ENCODE data around the gene TEX11.
A peak's percentile ranks its signal among the peaks of the same experiment; 100 is the strongest.

Gene TEX11

DNA sequence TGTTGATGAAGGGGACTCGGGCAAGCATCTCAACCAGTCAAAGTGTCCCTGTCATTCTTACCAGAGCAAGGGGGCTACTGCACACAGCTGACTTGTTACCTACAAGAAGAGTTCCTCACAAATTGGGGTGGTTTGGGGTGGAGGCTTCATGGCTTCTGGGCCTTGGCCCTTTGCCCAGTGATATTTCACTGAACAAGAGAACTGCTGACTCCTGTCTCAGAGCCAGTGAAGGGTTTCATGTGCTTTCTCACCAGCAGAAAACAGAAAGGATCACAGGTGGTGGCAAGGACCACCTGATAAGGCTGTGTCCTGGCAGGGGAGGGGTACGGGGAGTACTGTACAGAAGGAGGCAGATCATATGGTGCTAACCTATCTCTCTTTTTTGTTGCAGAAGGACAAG, 410.4 kb downstream of the TEX11 start:
- DNase-seq = no peak

DNA sequence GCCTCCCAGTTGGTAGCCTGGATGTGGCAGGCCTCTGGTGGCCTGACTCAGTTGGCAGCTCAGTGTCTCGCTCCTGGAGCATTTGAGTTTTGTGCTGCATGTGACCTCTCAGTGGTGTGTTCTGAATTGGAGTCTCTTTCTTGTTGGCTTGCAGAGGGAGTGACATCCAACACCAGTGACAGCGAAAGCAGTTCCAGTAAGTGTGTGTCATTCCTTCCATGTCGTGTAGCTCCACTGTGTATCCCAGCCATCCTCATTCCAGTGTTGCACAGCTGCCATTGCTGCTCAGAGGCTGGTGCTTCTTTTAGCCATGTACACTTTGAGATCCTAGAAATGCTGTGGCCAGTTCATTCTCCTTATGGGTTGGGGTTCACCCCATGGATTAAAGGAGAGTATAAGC, 411.5 kb downstream of the TEX11 start:
- no peak for DNase-seq

DNA sequence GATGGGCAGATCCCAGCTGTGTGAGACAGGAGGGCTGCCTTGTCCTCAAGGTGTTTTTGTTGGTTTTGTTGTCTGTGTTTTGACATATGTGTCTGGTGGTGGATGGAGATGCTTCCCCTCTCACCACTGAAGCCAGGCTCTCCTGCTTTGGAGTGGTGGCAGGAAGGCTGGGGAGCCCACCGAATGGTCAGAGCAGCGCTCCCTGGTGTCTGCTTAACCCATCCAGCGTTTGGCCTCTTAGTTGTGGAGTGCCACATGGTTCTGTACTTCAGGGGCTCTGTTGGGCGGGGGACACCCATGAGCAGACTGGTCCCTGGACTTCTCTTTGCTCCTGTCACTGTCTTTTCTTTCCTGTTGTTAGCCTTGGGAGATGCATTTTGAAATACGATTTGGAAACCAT, 412.0 kb downstream of the TEX11 start:
- DNase-seq = no peak

DNA sequence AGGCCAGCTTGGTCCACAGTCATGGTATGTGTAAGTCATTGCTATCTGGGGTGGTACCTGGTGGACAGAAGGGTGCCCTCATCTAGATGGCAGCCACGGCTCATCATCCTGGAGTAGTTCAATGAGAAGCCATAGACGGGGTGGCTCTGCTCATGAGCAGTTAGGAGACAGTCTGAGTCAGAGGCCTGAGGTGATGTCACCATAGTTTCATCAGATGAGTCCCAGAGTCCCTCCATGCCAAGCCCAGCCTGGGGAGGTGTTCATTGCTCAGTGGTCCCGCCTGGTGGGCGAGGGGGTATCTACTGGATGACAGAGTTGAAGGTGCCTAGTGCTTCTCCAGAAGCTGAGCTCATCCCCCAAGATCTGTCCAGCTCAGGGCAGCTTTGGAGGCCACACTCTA, 414.1 kb downstream of the TEX11 start:
- DNase-seq = no peak

DNA sequence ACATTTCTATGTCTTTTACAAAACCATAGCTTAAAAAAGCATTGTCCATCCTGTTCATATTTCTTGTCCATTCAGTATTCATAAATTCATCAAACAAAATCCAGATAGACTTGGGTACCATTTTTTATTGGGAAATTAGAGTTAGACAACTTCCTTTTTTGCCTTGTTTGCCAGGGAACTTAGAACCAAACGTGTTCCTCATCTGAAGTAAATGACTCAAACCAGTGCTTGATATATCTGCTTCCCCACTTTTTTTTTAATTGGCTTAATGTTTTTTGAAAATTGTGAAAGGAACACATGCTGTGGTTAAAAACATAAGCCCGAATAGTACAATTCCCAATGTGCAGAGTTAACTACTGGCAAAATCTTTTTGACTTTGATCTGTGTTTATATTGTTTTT, 419.7 kb downstream of the TEX11 start:
- DNase-seq = no peak

DNA sequence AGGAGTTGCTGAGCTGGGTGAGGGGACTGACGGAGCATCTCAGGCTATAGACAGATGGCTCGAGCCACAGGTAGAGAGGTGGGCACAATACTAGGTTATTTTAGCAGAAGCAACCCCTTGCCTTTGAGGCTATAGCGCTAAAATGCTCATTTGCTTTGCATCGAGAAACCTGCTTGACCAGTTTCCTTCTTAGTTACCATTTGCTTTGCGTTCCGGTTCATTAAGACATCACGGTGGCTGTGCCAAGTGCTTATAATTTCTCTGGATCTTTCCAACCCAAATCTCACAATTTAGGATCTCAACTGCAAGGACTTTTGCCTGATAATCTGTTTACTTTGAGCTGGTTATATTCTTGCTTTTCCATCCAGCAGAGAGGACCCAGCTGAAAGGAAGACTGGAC, 423.0 kb downstream of the TEX11 start:
- DNase-seq = no peak

DNA sequence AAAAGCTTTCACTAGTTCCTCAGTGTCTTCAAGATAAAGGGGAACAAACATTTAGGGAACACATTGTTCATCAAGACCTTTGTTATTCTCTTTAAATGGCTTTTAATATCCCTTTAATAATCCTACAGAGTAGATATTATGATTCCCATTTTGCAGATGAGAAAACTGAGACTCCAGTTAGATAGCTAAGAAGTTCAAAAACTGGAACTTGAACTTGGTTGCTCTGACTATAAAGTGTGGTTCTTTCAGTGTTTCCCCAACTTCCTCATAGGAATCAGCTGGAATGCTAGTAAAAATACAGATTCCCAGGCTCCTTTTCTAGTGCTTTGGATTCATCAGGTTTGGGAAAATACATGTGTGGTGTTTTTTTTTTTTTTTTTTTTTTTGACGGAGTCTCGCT, 426.2 kb downstream of the TEX11 start:
- DNase-seq = no peak

DNA sequence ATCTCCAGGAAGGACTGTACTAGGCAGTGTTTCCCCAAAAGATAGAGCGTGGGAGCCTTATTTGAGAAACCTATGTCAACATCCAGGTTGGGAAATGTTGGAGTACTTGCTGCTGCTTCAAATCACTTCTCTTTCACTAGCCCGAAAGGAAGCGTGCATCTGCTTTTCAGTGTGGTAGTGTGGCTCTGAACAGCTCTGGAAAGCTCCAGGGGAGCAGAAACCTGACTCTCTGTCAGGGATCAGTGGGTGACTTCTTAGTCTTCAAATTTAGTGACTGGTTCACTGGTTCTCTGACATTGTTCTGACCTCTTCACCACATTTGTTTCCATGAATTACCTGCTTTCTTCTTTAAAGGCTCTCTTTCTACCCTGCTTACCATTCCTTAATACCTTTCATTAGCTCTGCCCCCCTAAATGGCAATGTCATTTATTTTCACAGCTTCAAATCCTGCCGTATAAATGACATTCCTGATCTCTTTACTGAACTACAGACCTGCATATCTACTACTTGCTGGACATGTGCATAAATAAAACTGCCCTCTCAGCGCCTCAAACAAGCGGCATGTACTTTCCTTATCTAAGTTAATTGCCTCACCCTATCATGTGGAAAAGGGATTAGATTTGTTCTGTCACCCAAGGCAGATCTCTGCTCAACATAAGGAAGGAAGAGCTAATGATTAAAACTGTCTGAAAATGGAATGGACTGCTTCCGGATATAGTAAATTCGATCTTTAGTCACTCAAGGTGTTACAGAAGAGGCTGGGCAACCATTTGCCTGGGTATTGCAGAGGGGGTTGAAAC, 426.8 kb downstream of the TEX11 start:
- DNase-seq = no peak

DNA sequence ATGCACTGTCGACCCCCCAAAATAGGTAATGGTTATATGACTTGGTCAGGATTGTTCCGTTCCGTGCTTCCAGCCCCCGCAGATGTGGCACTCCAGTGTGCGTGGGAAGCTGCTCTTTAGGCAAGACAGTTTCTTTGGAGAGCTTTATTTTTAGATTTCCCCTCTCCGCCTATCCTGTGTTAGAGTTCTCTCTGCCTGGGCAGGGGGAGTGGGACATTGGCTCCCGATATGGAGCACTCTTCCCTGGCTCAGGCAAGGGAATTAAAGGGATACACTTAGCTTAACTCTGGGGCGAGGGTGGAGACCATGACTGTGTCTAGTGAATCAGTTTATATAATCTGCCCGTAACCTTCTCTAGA, 427.9 kb downstream of the TEX11 start:
- DNase-seq = peak in 12 of 56 donors; percentile 0 to 15 (median 2)

DNA sequence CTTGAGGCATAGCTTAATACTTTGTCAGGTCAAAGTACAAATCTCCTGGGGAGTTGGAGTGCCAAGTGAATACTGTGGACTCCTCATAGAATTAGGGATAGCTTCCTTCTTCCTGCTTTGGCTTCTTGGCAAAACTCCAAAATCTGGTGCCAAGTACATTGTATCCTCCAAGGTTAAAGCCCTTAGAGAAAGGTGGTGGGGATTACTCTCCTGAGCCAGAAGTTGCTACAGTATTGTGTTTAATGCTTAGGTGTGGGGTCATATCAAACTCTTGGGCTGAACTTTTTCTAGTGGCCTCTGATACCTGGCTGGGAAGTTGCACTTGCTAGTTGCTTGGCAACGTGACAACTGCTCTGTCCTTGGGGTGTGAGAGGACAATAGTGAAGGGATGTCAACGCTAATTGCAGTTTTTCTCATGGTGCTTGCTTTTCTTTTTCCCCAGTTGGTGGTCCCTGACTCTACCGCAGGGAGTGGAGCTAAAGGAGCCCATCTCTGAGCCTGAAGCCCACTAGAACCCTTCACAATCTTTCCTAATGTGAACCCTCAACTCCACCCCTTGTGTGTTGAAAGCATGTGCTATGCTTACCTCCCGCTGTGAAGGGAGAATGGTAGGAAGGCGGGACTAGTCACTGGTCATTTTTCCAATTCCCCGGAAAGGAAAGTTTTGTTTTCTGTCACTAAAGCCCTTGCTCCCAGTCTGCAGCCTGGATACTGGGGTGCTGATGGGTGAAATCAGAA, 428.4 kb downstream of the TEX11 start:
- no peak for DNase-seq

DNA sequence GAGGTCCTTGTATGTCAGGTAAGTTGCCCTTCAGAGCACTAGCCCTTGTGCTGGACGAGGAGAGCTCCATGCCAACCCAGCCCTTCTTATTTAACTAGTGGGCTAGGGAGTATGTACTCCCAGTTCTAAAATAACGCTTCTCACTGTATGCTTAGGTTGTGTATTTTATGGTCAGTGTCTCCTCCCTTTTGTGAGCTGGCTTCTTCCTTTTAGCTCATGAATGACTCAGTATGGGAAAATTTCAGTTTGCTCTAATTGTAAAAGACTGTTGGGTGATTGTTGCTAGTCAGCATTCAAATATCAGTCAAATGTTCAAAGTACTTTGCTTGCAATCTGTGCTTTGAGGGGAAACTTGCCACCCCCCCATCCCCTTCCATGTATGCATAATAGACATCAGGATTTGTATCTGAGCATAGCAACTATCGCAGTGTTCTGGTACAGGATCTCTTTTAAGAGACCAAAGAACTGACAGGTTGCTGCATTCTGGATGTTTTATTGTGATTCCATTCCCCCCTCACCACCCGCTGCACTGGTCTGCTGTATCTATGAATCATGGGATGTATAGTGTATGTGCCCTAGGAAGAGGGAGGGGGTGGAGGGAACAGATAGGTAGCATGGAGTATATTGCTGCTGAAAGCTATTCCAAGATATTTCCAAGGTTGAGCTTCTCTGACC, 429.1 kb downstream of the TEX11 start:
- no peak for DNase-seq

All from amygdala (tissue), 56 donors.